Measurements from ENCODE around the gene EPB41L5.

Gene EPB41L5

GRCh38 chr2:120218181-120218580 is 205.3 kb downstream of the EPB41L5 start:
- Mint-ChIP-seq H3K27ac (no peak overlapping the region), H3K4me1 (ENCODE audit: low read depth) (peaks cover 29% of the 10 kb centered on the region), H3K9me3 (peaks cover 6% of the 10 kb centered on the region), H3K27me3 (ENCODE audit: low read depth) (no peaks in the 10 kb centered on the region), H3K36me3 (ENCODE audit: low read depth) (peaks cover 39% of the 10 kb centered on the region), H3K4me3 (no peak overlapping the region)
- DNase-seq (ENCODE audit: low spot score) = no peak

DNA sequence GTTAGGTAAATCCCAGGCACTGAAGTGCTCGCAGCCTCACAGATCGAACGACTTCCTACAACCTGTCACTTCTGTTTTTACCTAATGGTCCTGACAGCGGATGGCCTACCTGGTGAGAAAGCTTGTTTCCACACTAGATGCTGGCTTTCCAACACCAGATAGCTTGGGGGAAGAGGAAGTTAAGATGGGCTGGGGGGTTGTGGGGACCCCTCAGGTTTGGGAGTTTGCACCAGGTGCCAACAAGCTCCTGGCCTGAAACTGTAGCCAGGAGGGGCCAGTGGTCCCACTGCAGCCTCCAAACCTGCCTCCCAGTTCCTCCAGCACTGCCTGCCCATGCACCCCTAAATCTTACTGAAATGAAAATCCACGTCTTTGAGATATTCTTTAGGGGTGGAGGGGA is 206.4 kb downstream of the EPB41L5 start:
- H3K36me3 Mint-ChIP-seq (ENCODE audit: low read depth) = peaks cover 39% of the 10 kb centered on the region
- no peak overlapping the region for H3K27ac Mint-ChIP-seq
- peaks cover 6% of the 10 kb centered on the region for H3K9me3 Mint-ChIP-seq
- no peaks in the 10 kb centered on the region for H3K27me3 Mint-ChIP-seq (ENCODE audit: low read depth)
- DNase-seq (ENCODE audit: low spot score) = no peak
- H3K4me3 Mint-ChIP-seq = no peak overlapping the region
- H3K4me1 Mint-ChIP-seq (ENCODE audit: low read depth) = peaks cover 36% of the 10 kb centered on the region

DNA sequence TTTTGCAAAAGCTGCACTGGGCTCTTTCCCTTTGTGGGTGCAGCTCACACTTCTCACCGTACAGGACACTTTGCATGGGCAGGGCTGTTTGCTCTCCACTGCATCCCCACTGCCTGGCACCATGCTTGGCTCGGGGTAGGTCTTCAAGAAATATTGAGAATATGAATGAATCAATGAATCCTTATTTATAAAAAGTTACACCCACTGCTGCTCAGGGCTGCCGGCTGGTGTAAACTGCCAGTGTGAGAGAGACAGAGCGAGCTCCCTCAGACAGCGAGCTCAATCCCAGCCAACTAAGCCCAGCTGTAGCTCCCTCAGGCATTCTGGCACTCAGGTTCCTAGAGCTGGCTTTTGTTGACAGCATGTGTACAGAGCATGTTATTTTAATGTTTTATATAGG is 206.9 kb downstream of the EPB41L5 start:
- DNase-seq (ENCODE audit: low spot score) = no peak
- Mint-ChIP-seq H3K9me3 (peaks cover 6% of the 10 kb centered on the region), H3K27ac (no peak overlapping the region), H3K36me3 (ENCODE audit: low read depth) (peaks cover 42% of the 10 kb centered on the region), H3K4me1 (ENCODE audit: low read depth) (peaks cover 40% of the 10 kb centered on the region), H3K27me3 (ENCODE audit: low read depth) (no peaks in the 10 kb centered on the region), H3K4me3 (no peak overlapping the region)

- Mint-ChIP-seq H3K27me3 (ENCODE audit: low read depth) (no peaks in the 10 kb centered on the region), H3K36me3 (ENCODE audit: low read depth) (peaks cover 44% of the 10 kb centered on the region), H3K9me3 (peaks cover 6% of the 10 kb centered on the region), H3K27ac (peak overlapping the region; percentile 39), H3K4me1 (ENCODE audit: low read depth) (peaks cover 44% of the 10 kb centered on the region), H3K4me3 (peak overlapping the region; percentile 77)
- no peak for DNase-seq (ENCODE audit: low spot score)
Observed at GRCh38 chr2:120220756-120221155, 207.9 kb downstream of the EPB41L5 start.

DNA sequence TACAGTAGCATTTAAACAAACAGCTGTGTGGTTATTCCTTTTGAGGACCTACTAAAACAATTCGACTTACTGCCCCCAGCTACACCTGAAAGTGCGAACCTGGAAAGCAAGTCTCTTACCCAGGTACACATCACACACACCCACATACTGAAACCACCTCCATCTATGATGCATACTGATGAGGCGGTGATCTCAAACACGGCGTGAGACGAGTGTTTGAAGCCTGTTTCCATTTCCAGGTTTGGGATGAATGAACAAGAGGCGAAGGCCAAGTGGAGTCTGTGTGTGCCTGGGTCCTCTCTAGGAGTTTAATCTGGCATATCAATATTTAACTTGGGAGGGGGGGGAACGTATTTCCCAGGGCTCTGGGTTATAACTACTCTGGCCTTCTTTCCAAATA is 208.7 kb downstream of the EPB41L5 start:
- peaks cover 46% of the 10 kb centered on the region for H3K36me3 Mint-ChIP-seq (ENCODE audit: low read depth)
- peak overlapping the region; percentile 77 for H3K4me3 Mint-ChIP-seq
- peaks cover 48% of the 10 kb centered on the region for H3K4me1 Mint-ChIP-seq (ENCODE audit: low read depth)
- peaks cover 6% of the 10 kb centered on the region for H3K9me3 Mint-ChIP-seq
- DNase-seq (ENCODE audit: low spot score) = no peak
- no peaks in the 10 kb centered on the region for H3K27me3 Mint-ChIP-seq (ENCODE audit: low read depth)
- peak overlapping the region; percentile 67 for H3K27ac Mint-ChIP-seq

- DNase-seq (ENCODE audit: low spot score) = no peak
- Mint-ChIP-seq H3K4me1 (ENCODE audit: low read depth) (peaks cover 53% of the 10 kb centered on the region), H3K9me3 (peaks cover 6% of the 10 kb centered on the region), H3K4me3 (peak overlapping the region; percentile 77), H3K36me3 (ENCODE audit: low read depth) (peaks cover 50% of the 10 kb centered on the region), H3K27me3 (ENCODE audit: low read depth) (no peaks in the 10 kb centered on the region), H3K27ac (peak overlapping the region; percentile 91)
Observed at GRCh38 chr2:120222186-120223033, 209.5 kb downstream of the EPB41L5 start.

- Mint-ChIP-seq H3K27me3 (ENCODE audit: low read depth) (no peaks in the 10 kb centered on the region), H3K9me3 (peaks cover 6% of the 10 kb centered on the region), H3K4me1 (ENCODE audit: low read depth) (peaks cover 57% of the 10 kb centered on the region), H3K36me3 (ENCODE audit: low read depth) (peaks cover 52% of the 10 kb centered on the region), H3K4me3 (peak within 1 kb of the TSS; percentile 86), H3K27ac (peak within 1 kb of the TSS; percentile 91)
- DNase-seq (ENCODE audit: low spot score) = peak; percentile 92
Observed at GRCh38 chr2:120223034-120223912, 210.4 kb downstream of the EPB41L5 start, which contains the start of gene TMEM185B. Gene TMEM185B, minus strand, starts transcription at chr2:120223400. Its CDS starts 424 bp downstream, at chr2:120222976.

DNA sequence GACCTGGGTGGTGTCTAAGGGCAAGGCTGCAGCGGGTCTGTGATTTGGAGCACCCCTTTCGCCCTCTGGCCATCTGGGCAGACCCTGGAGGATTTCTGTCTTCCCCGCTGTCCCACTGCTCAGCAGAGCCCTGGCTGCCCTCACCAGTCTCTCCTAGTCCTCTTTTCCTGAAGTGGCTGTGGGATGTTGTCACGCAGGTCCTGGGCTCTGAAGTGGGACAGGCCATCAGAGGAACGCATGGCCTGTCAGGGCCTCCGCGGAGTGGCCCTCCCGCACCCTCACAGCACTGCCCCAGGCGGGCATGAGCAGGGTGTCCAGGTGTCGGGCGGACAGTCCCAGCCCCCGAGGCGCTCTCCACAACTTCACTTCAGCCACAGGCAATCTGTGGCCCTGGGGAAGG is 211.4 kb downstream of the EPB41L5 start:
- H3K4me3 Mint-ChIP-seq = peak overlapping the region; percentile 86
- H3K27ac Mint-ChIP-seq = peak overlapping the region; percentile 78
- H3K4me1 Mint-ChIP-seq (ENCODE audit: low read depth) = peaks cover 67% of the 10 kb centered on the region
- H3K9me3 Mint-ChIP-seq = peaks cover 6% of the 10 kb centered on the region
- no peak for DNase-seq (ENCODE audit: low spot score)
- H3K36me3 Mint-ChIP-seq (ENCODE audit: low read depth) = peaks cover 62% of the 10 kb centered on the region
- no peaks in the 10 kb centered on the region for H3K27me3 Mint-ChIP-seq (ENCODE audit: low read depth)

DNA sequence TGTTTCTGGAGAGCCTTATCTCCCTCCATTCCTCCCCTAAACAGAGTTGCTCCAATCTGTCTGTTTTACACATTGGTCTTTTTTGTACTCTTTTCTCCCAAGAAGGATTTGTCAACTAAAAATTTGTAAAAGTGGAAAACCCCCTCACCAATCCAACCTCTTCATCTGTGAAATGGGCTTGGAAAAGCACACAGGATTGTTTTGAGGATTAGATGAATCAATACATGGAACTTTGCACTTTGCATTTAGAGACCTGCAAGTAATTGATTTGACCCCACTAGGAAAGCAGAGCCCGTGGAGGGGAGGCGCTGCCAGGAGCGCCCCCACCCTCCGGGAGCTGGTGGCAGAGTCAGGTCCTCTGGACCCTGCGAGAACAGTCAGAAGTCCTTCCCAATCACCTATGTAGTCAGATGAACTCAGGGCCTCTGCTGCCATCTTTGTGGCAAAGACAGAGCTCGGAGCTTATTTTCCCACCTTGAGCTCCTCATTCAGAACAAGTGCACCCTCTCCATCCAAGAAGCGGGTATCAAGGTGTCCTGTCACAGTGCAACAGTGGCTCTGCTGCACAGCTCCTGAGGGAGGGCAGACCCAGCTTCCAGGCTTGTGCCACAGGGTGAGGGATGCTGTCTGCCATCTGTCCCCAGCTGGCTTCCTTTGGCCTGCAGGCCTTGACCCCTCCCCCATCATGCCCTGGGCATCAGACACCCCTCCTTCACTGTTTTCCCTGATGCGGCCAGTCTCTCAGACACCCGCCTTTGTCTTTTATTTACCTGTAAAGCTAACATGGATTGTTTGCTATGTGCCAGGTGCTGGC is 212.1 kb downstream of the EPB41L5 start:
- DNase-seq (ENCODE audit: low spot score) = no peak
- Mint-ChIP-seq H3K27ac (peak overlapping the region; percentile 50), H3K4me1 (ENCODE audit: low read depth) (peaks cover 71% of the 10 kb centered on the region), H3K9me3 (peaks cover 6% of the 10 kb centered on the region), H3K36me3 (ENCODE audit: low read depth) (peaks cover 62% of the 10 kb centered on the region), H3K4me3 (peak overlapping the region; percentile 86), H3K27me3 (ENCODE audit: low read depth) (no peaks in the 10 kb centered on the region)

DNA sequence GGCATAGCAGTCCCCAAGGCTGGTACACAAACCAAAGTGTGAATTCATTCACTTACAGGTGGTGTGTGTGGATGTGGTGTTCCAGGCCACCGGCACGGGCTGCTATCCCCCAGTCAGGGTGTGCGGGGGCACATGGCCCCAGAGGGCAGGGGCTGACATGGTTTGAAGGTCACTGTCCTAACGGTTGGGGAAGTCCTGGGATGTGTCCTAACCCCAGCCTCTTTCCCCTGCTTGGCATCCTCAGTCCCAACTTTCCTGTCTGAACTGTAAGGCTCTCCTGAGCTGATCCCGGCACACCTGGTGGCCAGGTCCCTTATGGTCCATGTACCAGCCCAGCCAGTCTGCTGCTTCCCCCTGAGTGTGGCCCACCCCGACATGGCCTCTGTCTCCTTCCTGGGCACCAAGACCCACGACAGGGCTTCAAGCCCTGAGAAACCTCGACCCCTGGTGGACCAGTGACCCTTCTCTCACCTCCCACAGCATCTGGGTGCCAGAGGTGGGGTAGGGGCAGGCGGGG is 212.7 kb downstream of the EPB41L5 start:
- Mint-ChIP-seq H3K4me3 (peak overlapping the region; percentile 34), H3K9me3 (peaks cover 6% of the 10 kb centered on the region), H3K4me1 (ENCODE audit: low read depth) (peaks cover 72% of the 10 kb centered on the region), H3K27me3 (ENCODE audit: low read depth) (no peaks in the 10 kb centered on the region), H3K27ac (no peak overlapping the region), H3K36me3 (ENCODE audit: low read depth) (peaks cover 62% of the 10 kb centered on the region)
- no peak for DNase-seq (ENCODE audit: low spot score)

- H3K36me3 Mint-ChIP-seq (ENCODE audit: low read depth) = peaks cover 63% of the 10 kb centered on the region
- peaks cover 71% of the 10 kb centered on the region for H3K4me1 Mint-ChIP-seq (ENCODE audit: low read depth)
- H3K27ac Mint-ChIP-seq = peak overlapping the region; percentile 48
- H3K9me3 Mint-ChIP-seq = peaks cover 6% of the 10 kb centered on the region
- DNase-seq (ENCODE audit: low spot score) = no peak
- no peak overlapping the region for H3K4me3 Mint-ChIP-seq
- H3K27me3 Mint-ChIP-seq (ENCODE audit: low read depth) = no peaks in the 10 kb centered on the region
Observed at GRCh38 chr2:120226316-120226715, 213.4 kb downstream of the EPB41L5 start.

DNA sequence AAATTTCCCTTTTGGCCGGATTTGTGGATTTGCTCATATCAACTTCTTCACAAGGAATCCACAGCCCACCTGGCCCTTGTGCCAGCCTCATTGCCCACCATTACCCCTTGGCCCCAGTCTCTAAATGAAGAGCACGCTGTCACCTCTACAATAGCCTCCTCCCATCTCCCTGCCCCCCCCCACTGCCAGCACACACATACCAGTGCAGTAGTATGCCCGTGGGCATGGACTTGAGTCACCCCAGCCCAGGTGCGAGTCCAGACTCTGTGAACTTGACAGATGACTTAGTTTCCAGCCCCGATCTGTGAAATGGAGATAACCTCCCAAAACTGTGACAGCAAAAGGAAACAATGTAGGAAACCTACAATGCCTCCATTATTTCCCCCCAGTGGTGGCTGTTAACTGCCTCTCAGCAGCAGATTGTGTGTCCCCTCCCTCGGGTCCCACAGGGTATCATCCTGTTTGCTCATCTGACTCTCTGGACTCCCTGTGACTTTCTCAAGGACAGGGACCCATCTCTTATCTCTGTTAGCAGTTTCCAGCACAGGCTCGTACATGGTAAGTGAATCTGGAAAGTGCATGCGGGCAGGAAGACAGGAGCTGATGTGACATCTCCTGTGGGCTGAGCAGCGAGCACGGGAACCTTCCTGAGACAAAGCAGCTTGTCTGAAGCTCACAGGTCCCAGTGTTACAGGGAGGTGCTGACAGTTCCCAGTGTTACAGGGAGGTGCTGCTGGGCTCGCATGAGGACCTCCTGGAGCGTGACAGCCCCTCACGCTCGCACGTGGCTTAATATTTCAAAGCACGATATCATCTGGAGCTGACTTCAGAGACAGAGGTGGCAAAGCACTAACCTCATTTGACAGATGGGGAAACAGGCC is 214.5 kb downstream of the EPB41L5 start:
- Mint-ChIP-seq H3K27me3 (ENCODE audit: low read depth) (no peaks in the 10 kb centered on the region), H3K9me3 (peaks cover 2% of the 10 kb centered on the region), H3K4me3 (peak overlapping the region; percentile 7), H3K4me1 (ENCODE audit: low read depth) (peaks cover 62% of the 10 kb centered on the region), H3K36me3 (ENCODE audit: low read depth) (peaks cover 60% of the 10 kb centered on the region), H3K27ac (peak overlapping the region; percentile 47)
- DNase-seq (ENCODE audit: low spot score) = no peak

All from T-helper 2 cell treated with Interferon-gamma antibody and Interleukin-4, amounts not matched to agents 5 μg/mL and 100 μg/mL, for 36 hours (primary cell).